Tibial nerve (tissue), 4 donors: ENCODE results near the gene ADGRL3.

ENCODE experiments used
- EP300 ChIP-seq, 2 donors: sonication (generic); formaldehyde crosslinking; IDR thresholded peaks; one replicate each; pipeline ENCODE4 v1.6.1; 2017; ENCODE audit warnings: antibody characterized with exemption in 2 of 2, mild to moderate bottlenecking in 1 of 2
- POLR2A ChIP-seq, 2 donors: fragments of 450-650 bp; IDR thresholded peaks; one replicate each; pipeline ENCODE4 v1.6.1; 2017; ENCODE audit warnings: antibody characterized with exemption in 2 of 2, mild to moderate bottlenecking in 2 of 2, moderate library complexity in 2 of 2
- TF ChIP-seq, protein P1 (sequence below), 5 experiments: fragments of 200-600 bp in 3 of 5; fragments of 450-650 bp in 2 of 5; sonication (generic) in 3 of 5; IDR thresholded peaks; one replicate each; pipeline ENCODE4 v1.5.1; 2016 to 2019; ENCODE audit warnings: antibody characterized with exemption in 5 of 5, mild to moderate bottlenecking in 3 of 5, moderate library complexity in 2 of 5

DNA sequence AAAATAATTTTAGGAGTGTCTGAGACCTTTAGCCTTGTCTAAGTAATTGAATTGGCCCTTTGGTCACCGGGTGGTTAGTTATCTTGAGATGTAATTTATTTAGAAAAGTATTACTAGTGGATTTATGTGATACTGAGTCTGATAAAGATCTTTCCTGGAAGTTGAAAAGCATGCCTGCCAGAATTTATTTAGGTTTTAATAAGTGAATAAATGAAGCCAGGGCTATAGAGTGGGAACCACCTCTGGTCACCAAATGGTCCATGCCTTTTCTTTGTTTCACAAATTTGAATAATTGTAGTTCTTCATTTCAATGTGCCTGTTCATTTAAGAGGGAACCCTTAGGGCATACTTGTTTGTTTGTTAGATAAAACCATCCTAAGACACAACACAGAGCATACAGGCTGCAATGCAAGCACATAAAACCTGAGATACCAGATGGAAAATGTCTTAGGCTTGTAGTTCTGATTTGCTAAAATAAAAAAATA is 627.8 kb downstream of the ADGRL3 start:
- TF ChIP-seq POLR2A (IDR thresholded peaks at IDR 0.05), result no peak
- TF ChIP-seq, protein P1, sequence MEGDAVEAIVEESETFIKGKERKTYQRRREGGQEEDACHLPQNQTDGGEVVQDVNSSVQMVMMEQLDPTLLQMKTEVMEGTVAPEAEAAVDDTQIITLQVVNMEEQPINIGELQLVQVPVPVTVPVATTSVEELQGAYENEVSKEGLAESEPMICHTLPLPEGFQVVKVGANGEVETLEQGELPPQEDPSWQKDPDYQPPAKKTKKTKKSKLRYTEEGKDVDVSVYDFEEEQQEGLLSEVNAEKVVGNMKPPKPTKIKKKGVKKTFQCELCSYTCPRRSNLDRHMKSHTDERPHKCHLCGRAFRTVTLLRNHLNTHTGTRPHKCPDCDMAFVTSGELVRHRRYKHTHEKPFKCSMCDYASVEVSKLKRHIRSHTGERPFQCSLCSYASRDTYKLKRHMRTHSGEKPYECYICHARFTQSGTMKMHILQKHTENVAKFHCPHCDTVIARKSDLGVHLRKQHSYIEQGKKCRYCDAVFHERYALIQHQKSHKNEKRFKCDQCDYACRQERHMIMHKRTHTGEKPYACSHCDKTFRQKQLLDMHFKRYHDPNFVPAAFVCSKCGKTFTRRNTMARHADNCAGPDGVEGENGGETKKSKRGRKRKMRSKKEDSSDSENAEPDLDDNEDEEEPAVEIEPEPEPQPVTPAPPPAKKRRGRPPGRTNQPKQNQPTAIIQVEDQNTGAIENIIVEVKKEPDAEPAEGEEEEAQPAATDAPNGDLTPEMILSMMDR (IDR thresholded peaks at IDR 0.05), result no peak
- no peak for TF ChIP-seq EP300 (IDR thresholded peaks at IDR 0.05)
